ENCODE results near the gene KRTAP9-9.
A peak's percentile ranks its signal among the peaks of the same experiment; 100 is the strongest.
"Not testable (repeated sequence)": the region's sequence is repeated elsewhere in the genome, so short reads cannot be mapped to it uniquely, and the experiment has no call there.

Gene KRTAP9-9

GRCh38 chr17:41230094-41230493 lies 25.1 kb upstream of the KRTAP9-9 start:
- TF ChIP-seq CTCF (conservative IDR thresholded peaks at IDR 0.05; ENCODE audit: low read length), result no peak
- no peak for DNase-seq (ENCODE audit: low read depth)
- no peak overlapping the region for H3K4me3 ChIP-seq (ENCODE audit: low read length)

GRCh38 chr17:41231731-41232130 lies 23.5 kb upstream of the KRTAP9-9 start:
- no peak for TF ChIP-seq CTCF (conservative IDR thresholded peaks at IDR 0.05; ENCODE audit: low read length)
- H3K4me3 ChIP-seq (ENCODE audit: low read length), result no peak overlapping the region
- DNase-seq (ENCODE audit: low read depth), result no peak

GRCh38 chr17:41232399-41233105 lies 22.6 kb upstream of the KRTAP9-9 start, which contains the start of gene KRTAP9-3:
Gene KRTAP9-3, plus strand, starts transcription at chr17:41232449. Its CDS starts 53 bp downstream, at chr17:41232502.
- H3K4me3 ChIP-seq (ENCODE audit: low read length); DNase-seq (ENCODE audit: low read depth): not testable (repeated sequence)

DNA sequence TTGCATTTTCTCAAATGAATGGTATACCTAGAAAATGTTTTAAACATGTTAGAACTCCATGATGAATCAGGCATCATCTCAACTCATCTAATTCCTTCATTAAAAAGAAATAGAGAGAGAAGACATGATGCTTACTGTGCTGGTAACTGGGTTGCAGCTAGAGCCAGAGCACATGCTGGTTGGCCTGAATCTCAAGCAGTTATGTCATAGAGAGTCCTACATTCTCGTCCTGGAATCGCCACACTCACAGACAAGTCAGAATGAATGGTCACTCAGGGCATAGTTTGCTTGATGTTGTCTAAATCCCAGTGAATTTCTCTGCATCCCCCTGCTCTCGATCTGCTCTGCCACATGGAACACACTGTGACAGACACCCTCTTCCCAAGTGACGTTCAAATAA lies 18.1 kb upstream of the KRTAP9-9 start:
- DNase-seq (ENCODE audit: low read depth), result not testable (repeated sequence)

GRCh38 chr17:41237949-41238437 lies 17.2 kb upstream of the KRTAP9-9 start, which contains the start of gene KRTAP9-8:
Gene KRTAP9-8, plus strand, starts transcription at chr17:41237999. Its CDS starts 53 bp downstream, at chr17:41238052.
- H3K4me3 ChIP-seq (ENCODE audit: low read length); DNase-seq (ENCODE audit: low read depth): not testable (repeated sequence)

More for the DNA sequence above, 18.1 kb upstream of the KRTAP9-9 start:
- not testable (repeated sequence) for H3K4me3 ChIP-seq (ENCODE audit: low read length)

DNA sequence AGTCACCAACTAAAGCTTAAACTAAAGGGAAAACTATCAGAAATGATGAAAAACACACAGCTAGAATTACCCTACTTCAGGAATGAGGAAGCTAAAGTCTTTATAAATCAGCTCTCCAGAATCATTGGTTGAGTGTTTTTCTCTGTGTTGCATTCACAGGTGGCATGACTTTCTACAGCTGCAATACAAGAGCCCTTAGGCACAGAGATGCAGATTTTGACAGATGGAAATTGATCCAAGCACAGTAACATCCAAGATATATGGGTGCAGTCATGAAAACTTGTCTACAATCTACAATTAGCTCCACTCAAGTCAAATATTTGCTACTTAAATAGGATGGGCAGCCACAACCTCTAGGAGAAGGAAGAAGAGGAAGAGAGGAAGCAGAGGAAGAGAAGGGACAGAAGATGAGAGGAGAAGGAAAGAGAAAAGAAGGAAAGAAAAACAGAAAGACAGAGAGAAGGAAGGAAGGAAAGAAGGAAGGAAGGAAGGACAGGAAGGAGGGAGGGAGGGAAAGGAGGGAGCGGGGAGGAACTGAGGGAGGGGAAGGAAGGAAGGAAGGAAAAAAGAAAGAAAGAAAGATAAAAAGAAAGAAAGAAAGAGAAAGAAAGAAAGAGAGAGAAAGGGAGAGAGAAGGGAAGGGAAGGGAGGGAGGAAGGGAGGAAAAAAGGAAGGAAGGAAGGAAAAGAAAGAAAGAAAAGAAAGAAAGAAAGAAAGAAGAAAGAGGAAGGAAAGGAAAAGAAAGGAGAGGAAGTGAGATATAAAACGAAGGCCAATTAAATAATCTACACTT lies 8.0 kb upstream of the KRTAP9-9 start:
- DNase-seq (ENCODE audit: low read depth); H3K4me3 ChIP-seq (ENCODE audit: low read length): not testable (repeated sequence)

GRCh38 chr17:41249637-41250240 lies 5.4 kb upstream of the KRTAP9-9 start, which contains the start of gene KRTAP9-4:
Gene KRTAP9-4, plus strand, starts transcription at chr17:41249687. Its CDS starts 34 bp downstream, at chr17:41249721.
- not testable (repeated sequence) for H3K4me3 ChIP-seq (ENCODE audit: low read length); DNase-seq (ENCODE audit: low read depth)

DNA sequence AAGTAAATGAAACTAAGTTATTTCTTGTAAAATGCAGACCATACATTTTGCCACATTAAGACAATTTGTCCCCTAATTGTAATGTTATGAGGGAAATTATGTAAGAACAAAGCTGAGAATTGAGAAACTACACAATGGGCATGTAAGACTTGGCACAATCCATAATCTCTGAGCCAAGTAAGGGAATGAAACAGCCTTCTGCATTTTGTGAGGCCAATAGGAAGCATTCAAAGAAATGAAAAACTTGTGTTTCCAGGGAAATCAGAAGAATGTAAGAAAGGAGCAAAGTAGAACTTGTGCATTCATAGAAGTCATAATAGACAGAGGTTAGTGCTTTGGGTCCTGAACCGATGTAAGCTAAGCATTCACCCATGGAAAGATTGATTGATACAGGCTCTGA lies 3.9 kb upstream of the KRTAP9-9 start:
- TF ChIP-seq CTCF (conservative IDR thresholded peaks at IDR 0.05; ENCODE audit: low read length), result no peak
- DNase-seq (ENCODE audit: low read depth), result peak; percentile 52
- no peak overlapping the region for H3K4me3 ChIP-seq (ENCODE audit: low read length)

DNA sequence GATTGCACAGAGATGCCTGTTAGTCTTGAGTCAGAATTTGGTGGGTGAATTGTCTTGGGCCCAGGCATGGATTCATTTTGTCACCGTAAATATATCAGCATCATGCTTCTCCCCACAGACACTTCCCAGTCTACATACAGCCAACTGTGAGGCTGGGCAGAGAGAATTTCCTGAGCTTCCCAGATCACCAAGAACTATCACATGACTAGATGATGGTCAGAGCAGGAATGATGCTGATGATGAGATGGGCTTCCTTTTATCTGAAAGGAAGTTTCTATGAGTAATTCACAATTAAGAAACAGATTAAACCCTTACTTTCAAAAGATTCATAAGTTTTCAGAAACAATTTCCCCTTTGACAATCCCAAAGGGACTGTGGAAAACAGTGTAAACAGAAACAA lies 323 bp upstream of the KRTAP9-9 start:
- no peak for TF ChIP-seq CTCF (conservative IDR thresholded peaks at IDR 0.05; ENCODE audit: low read length)
- peak; percentile 41 for DNase-seq (ENCODE audit: low read depth)
- no peak overlapping the region for H3K4me3 ChIP-seq (ENCODE audit: low read length)

All from AG10803 (cell line).